Activated CD4-positive, alpha-beta memory T cell treated with anti-CD3 and anti-CD28 coated beads for 36 hours (primary cell): Measurements from ENCODE around the gene C11orf52. TPM values are rescaled to one million over a fixed set of nuclear protein-coding genes. Genes with fewer than 3 reads are reported as not detected.
"Not testable (repeated sequence)": the region's sequence is repeated elsewhere in the genome, so short reads cannot be mapped to it uniquely, and the experiment has no call there.

ENCODE experiments used
- CTCF ChIA-PET: fragments of 350-600 bp; sonication (Branson Sonifier 250); formaldehyde crosslinking; loops from one replicate; lab custom pipeline; 2021; ENCODE audit warnings: antibody characterized with exemption, inconsistent platforms; lab: Charles Lee
- POLR2A ChIA-PET: fragments of 350-600 bp; sonication (Branson Sonifier 250); formaldehyde crosslinking; loops from one replicate; lab custom pipeline; 2021; ENCODE audit warnings: antibody characterized with exemption; lab: Charles Lee
- DNase-seq: peaks from one replicate; pipeline ENCODE4 v3.0.0-alpha.2; 2020
- H3K27ac Mint-ChIP-seq: one replicate; pipeline ENCODE4 v1.8.0; 2021; ENCODE audit warnings: mixed read lengths
- H3K27me3 Mint-ChIP-seq: one replicate; pipeline ENCODE4 v1.8.0; 2021; ENCODE audit warnings: mixed read lengths
- H3K36me3 Mint-ChIP-seq: one replicate; pipeline ENCODE4 v1.8.0; 2021; ENCODE audit warnings: mixed read lengths
- H3K4me1 Mint-ChIP-seq: one replicate; pipeline ENCODE4 v1.8.0; 2021; ENCODE audit warnings: low read depth, mixed read lengths
- H3K4me3 Mint-ChIP-seq: one replicate; pipeline ENCODE4 v1.8.0; 2021; ENCODE audit warnings: mild to moderate bottlenecking, mixed read lengths
- H3K9me3 Mint-ChIP-seq: one replicate; pipeline ENCODE4 v1.8.0; 2021; ENCODE audit warnings: mixed read lengths
- intact Hi-C: fragments of 100-400 bp; cut with micrococcal nuclease; formaldehyde crosslinking; loops from one replicate; pipeline ENCODE4 v1.15.1; 2023
- total RNA-seq, 2 experiments: library from RNA; stranded (reverse); gene quantifications; one replicate each; pipeline ENCODE4 v1.2.3, GENCODE V29; 2021

The C11orf52 gene
- total RNA-seq, 2 experiments from 2014 or later = not detected

DNA sequence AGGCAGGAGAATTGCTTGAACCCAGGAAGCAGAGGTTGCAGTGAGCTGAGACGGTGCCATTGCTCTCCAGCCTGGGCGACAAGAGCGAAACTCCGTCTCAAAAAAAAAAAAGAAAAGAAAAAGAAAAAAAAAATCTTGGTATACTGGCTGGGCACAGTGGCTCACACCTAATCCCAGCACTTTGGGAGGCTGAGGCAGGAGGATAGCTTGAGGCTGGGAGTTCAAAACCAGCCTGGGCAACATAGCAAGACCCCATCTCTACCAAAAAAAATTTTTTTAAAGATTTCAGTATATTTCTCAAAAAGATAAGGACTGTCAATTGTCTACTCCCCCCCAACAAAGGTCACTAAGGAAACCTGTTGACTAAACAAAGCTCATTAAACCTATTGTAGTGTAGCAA lies 33.7 kb upstream of the C11orf52 start:
- POLR2A ChIA-PET = not testable (repeated sequence)

DNA sequence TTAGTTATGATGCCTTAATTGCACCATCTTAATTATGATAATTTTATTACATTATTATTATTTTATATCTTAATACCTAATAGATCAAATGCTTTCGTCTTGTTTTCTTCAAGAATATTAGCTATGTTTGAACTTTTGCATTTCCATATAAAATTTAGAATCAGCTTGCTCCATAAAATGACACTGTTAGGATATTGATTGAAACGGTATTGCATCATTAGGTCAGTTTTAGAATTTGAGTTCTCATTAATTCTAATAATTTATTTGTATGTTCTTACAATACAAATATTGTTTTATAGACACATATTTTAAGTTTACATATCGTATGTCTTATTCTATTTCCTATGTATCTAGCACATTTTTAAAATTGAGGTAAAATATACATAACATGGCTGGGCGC lies 32.7 kb upstream of the C11orf52 start:
- POLR2A ChIA-PET = no interaction called here
- no peak for DNase-seq
- Mint-ChIP-seq H3K9me3 (no peaks in the 10 kb centered on the region), H3K27ac (no peak overlapping the region), H3K27me3 (no peaks in the 10 kb centered on the region), H3K36me3 (peaks cover 11% of the 10 kb centered on the region), H3K4me1 (peaks cover 4% of the 10 kb centered on the region), H3K4me3 (no peak overlapping the region)
- intact Hi-C loops = no loop called here
- CTCF ChIA-PET = no interaction called here

More for the DNA sequence above, 33.7 kb upstream of the C11orf52 start:
- H3K36me3 Mint-ChIP-seq = peaks cover 11% of the 10 kb centered on the region
- H3K27ac Mint-ChIP-seq, H3K4me1 Mint-ChIP-seq, H3K4me3 Mint-ChIP-seq, DNase-seq, intact Hi-C loops, H3K9me3 Mint-ChIP-seq, H3K27me3 Mint-ChIP-seq: not testable (repeated sequence)
- CTCF ChIA-PET = interaction anchor here (0.8 kb wide), 1 partner anchor 97 kb away, joined by 3 read pairs; no protein-coding TSS in a partner anchor

DNA sequence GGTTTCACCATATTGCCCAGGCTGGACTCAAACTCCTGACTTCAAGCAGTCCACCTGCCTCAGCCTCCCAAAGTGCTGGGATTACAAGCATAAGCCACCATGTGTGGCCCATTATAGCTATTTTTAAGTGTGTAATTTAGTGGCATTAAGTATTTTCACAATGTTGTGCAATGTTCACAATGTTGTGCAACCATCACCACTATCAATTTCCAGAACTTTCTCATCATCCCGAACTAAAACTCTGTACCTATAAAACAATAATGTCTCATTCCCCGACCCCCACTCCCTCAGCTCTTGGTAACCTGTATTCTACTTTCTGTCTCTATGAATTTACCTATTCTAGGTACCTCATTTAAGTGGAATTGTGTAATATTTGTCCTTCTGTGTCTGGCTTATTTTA lies 31.9 kb upstream of the C11orf52 start:
- Mint-ChIP-seq H3K9me3 (no peaks in the 10 kb centered on the region), H3K4me3 (no peak overlapping the region)
- CTCF ChIA-PET = no interaction called here

DNA sequence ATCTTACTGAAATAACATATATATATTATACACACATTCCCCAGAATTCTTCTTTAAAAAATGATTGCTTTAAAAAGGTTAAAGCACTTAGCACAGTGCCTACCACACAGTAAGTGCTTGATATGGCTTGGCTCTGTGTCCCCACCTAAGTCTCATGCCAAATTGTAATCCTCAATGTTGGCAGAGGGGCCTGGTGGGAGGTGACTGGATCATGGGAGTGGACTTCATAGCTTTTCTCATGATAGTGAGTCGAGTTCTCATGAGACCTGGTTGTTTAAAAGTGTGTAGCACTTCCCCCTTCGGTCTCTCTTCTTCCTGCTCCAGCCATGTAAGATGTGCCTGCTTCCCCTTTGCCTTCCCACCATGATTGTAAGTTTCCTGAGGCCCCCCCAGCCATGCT lies 13.3 kb upstream of the C11orf52 start:
- ChIA-PET CTCF (no interaction called here), POLR2A (no interaction called here)
- Mint-ChIP-seq H3K4me1 (no peaks in the 10 kb centered on the region), H3K27me3 (peaks cover 11% of the 10 kb centered on the region), H3K4me3 (no peak overlapping the region), H3K36me3 (peaks cover 4% of the 10 kb centered on the region), H3K27ac (no peak overlapping the region), H3K9me3 (peaks cover 5% of the 10 kb centered on the region)
- no peak for DNase-seq
- intact Hi-C loops = no loop called here

More for the DNA sequence above, 31.9 kb upstream of the C11orf52 start:
- H3K36me3 Mint-ChIP-seq = peaks cover 11% of the 10 kb centered on the region
- H3K4me1 Mint-ChIP-seq = no peaks in the 10 kb centered on the region
- intact Hi-C loops = no loop called here
- H3K27me3 Mint-ChIP-seq = no peaks in the 10 kb centered on the region
- DNase-seq = no peak
- POLR2A ChIA-PET = interaction anchor here (0.9 kb wide), 1 partner anchor 15 kb away, joined by 3 read pairs; the partner anchor contains the start of gene ALG9
- no peak overlapping the region for H3K27ac Mint-ChIP-seq

DNA sequence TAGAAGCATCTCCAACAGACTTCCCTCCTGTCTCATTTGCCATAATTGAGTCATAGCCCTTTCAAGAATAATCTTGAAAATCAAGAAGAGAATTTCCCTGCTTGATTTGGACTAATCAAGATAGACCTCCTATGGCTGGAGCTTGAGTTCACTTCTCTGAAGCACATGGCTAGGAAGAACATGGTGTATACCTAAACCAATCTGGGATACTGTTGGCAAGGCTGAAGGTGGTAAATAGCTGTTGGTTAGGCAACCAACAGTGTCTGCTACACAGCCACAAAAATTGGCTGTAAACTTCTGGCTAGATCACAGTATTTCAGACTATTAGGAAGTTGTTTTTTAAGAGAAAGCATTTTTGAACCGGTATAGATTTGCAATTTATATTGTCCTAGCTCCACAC lies 12.0 kb upstream of the C11orf52 start:
- no peak overlapping the region for H3K27ac Mint-ChIP-seq
- H3K36me3 Mint-ChIP-seq = peaks cover 4% of the 10 kb centered on the region
- peaks cover 5% of the 10 kb centered on the region for H3K9me3 Mint-ChIP-seq
- POLR2A ChIA-PET = no interaction called here
- peaks cover 22% of the 10 kb centered on the region for H3K27me3 Mint-ChIP-seq
- DNase-seq = no peak
- H3K4me3 Mint-ChIP-seq = no peak overlapping the region
- H3K4me1 Mint-ChIP-seq = no peaks in the 10 kb centered on the region
- intact Hi-C loops = no loop called here
- CTCF ChIA-PET = no interaction called here

DNA sequence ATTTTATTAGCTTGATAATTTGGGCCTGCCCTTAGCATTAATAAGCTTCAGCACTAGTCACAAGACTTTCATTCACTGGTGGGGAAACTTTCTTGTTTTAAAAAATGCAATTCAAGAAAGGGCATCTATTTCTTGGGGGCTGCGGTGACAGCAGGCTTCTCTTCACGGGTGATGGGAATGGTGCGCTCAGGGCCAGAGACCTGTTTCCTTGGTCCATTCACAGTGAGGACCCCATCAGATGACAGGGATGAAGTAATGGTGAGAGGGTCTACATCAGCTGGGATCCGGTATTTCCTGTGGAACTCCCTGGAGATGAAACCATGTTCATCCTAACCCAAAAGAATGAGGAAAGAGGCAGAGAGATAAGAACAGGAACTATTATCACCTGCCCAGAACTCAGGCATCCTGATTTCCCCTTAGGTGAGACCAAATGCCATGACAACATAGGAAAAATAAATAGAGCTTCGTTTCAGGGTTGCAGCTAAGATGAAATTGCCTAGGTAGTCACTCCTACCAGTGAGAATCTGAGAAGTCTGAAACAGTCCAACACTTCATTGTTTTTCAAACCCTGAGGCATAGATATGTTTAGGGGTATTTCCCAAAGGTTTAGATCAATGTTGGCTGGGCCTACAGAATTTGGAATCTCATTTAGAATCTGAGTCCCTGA lies 9.9 kb upstream of the C11orf52 start:
- ChIA-PET POLR2A (no interaction called here), CTCF (interaction anchor here (0.6 kb wide), 1 partner anchor 61 kb away, joined by 4 read pairs; no protein-coding TSS in a partner anchor)
- Mint-ChIP-seq H3K27ac (no peak overlapping the region), H3K4me1 (no peaks in the 10 kb centered on the region), H3K4me3 (no peak overlapping the region), H3K9me3 (peaks cover 5% of the 10 kb centered on the region), H3K27me3 (peaks cover 27% of the 10 kb centered on the region), H3K36me3 (peaks cover 4% of the 10 kb centered on the region)
- intact Hi-C loops = no loop called here
- DNase-seq = no peak

DNA sequence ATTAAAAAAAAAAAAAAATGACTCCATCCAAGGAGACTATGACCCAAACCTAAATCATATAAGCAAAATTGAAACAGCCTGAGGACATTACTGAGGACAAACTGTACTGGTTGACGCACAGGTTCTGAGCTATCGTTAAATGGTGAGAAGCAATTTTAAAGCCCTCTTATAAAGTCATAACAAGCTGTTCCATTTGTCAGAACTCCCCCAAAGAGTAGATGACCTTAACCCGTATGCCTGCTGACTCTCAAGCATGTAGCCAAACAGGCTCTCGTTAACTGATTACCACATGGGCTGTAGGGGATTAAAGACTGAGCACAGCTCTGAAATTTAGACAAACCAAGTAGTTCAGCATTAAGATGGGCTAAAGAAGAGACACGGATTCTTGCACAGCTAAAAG lies 9.3 kb upstream of the C11orf52 start:
- Mint-ChIP-seq H3K4me1 (no peaks in the 10 kb centered on the region), H3K4me3 (no peak overlapping the region), H3K36me3 (peaks cover 4% of the 10 kb centered on the region), H3K27me3 (peaks cover 32% of the 10 kb centered on the region), H3K27ac (no peak overlapping the region), H3K9me3 (peaks cover 5% of the 10 kb centered on the region)
- CTCF ChIA-PET = interaction anchor here (0.6 kb wide), 2 partner anchors 61 to 259 kb away, joined by 4 read pairs; no protein-coding TSS in a partner anchor
- intact Hi-C loops = no loop called here
- DNase-seq = no peak
- POLR2A ChIA-PET = no interaction called here

DNA sequence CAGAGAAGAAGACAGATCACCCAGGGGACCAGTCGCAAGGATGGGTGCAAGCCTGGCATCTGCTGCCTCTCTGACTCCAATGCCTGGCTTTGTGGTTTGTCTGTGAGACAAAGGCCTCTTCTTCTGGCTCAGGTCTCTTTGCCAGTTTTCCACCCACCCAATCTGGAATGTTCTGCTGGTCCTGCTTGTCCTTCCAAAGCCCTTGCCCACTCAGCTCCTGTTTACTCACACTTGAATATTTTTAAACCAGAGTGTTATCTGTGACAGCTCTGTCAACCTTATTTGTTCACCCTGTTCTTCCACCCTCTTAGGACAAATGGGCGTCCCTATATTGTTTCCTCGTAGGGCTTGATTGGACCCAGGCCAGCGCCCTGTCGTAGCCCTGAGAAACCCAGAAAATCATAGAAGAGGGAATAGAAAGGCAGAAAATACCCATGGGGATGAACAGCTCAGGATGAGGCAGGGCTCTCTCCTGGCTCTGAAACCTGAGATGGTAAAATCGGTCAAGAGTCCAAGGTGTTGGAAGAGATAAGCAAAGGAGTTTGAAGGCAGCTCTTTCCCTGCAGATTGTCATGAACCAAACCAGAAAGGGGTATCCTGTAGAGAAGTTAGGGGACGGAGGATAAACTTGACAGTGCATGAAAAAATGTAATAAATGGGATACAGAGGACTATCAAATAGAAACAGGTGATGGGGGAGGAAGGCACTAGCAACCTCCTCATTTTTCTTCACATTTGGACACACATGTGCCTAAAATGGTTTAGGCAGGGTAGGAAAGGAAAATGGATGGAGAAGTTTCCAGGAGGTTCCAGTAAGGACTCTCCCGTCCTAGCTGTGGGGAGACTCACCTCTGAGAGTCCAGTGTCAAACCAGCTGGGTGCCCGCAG lies 7.8 kb upstream of the C11orf52 start:
- ChIA-PET CTCF (no interaction called here), POLR2A (no interaction called here)
- DNase-seq = no peak
- Mint-ChIP-seq H3K4me3 (no peak overlapping the region), H3K9me3 (no peaks in the 10 kb centered on the region), H3K27me3 (peaks cover 33% of the 10 kb centered on the region), H3K36me3 (no peaks in the 10 kb centered on the region), H3K27ac (no peak overlapping the region), H3K4me1 (no peaks in the 10 kb centered on the region)
- intact Hi-C loops = no loop called here

DNA sequence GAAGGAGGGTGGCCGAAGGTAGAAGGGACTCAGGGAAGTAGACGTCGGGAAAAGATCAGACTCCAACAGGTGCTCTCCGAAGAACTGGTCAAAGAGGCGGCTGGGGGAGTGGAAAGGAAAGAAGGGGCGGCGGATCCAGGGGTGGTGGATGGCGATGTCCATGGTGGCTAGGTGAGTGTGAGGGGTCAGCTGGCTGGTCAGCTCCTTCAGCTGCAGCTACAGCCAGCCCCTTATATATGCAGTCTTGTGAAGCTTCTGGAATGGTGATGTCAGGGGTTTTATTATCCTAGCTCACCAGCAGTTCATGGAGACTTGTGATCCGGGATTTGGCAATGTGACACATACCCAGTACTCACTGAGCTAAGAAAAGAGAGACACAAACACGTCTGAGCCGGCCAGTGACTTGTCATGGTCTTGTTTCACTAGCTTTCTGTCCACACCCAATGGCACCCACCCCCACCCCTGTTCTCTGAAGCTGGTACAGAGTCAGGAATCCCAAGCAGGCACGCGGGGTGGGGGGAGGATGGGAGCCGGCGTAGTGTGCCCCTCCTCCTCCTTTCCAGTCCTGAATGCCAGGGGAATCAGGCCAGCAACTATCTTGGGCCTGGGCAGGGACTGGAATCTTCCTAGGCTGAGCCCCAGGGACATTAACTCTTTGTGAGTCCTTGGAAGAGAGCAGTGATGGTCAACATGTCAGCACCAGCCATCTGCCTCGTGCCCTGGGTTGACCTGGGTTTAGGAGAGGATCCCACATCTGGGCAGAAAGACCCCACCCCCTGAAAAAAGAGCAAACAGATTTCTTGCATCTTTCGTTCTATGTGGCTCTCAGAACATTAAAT lies 6.9 kb upstream of the C11orf52 start, which contains the start of gene CRYAB:
Gene CRYAB, minus strand, starts transcription at position 208 of the 839 bp plus-strand sequence. Its CDS starts 46 bp downstream, at position 162.
- no peak for DNase-seq
- Mint-ChIP-seq H3K4me1 (no peaks in the 10 kb centered on the region), H3K4me3 (no peak within 1 kb of the TSS), H3K9me3 (no peaks in the 10 kb centered on the region), H3K27me3 (peaks cover 38% of the 10 kb centered on the region), H3K36me3 (no peaks in the 10 kb centered on the region), H3K27ac (no peak within 1 kb of the TSS)
- ChIA-PET POLR2A (no interaction called here), CTCF (no interaction called here)
- intact Hi-C loops = no loop called here

DNA sequence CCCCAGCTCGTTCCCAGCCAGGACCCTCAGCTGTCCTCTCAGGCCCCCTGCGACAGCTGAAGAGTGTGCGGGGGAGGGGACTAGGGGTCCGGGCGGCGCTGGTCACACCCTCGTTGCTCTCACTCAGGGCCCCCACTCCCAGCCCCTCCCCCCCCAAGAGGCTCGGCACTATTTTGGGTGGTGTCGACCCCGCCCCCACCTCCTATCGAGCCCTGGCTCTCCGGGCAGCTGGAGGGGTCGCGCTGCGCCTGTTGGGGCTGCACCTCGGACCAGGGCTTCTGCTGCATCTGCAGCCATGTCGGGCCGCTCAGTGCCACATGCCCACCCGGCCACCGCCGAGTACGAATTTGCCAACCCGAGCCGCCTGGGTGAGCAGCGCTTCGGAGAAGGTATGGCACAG lies 6.2 kb upstream of the C11orf52 start, which contains the start of gene HSPB2:
Gene HSPB2, plus strand, starts transcription at position 200 of the 400 bp plus-strand sequence. Its CDS starts 96 bp downstream, at position 296.
- intact Hi-C loops = no loop called here
- ChIA-PET CTCF (no interaction called here), POLR2A (no interaction called here)
- Mint-ChIP-seq H3K4me3 (no peak within 1 kb of the TSS), H3K36me3 (no peaks in the 10 kb centered on the region), H3K4me1 (no peaks in the 10 kb centered on the region), H3K9me3 (no peaks in the 10 kb centered on the region), H3K27me3 (peaks cover 42% of the 10 kb centered on the region), H3K27ac (no peak within 1 kb of the TSS)
- DNase-seq = no peak

DNA sequence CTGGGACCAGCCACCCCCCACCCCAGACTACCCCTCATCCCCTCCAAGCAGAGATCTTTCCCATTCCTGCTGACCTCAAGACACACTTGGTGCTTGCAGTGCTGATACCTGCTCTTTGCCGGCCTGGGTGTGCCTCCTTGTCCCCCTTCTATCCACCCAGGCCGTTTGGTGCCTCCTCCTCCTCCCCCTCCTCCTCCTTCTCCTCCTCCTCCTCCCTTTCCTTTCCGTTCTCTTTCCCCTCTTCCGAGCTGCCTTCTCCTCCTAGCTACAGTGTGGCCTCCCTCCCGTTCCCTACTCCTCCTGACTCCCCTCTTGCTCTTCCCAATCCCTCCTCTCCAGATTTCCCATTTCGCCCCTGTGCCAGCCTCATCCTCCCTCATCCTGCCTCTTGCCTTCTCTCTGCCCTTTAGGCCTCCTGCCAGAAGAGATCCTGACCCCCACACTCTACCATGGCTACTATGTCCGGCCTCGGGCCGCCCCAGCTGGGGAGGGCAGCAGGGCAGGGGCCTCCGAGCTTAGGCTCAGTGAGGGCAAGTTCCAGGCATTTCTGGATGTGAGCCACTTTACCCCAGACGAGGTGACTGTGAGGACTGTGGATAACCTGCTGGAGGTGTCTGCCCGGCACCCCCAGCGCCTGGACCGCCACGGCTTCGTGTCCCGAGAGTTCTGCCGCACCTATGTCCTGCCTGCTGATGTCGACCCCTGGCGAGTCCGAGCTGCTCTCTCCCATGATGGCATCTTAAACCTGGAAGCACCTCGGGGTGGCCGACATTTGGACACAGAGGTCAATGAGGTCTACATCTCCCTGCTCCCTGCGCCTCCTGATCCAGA lies 5.5 kb upstream of the C11orf52 start:
- Mint-ChIP-seq H3K36me3 (no peaks in the 10 kb centered on the region), H3K27me3 (peaks cover 42% of the 10 kb centered on the region), H3K27ac (no peak overlapping the region), H3K4me1 (no peaks in the 10 kb centered on the region), H3K9me3 (no peaks in the 10 kb centered on the region), H3K4me3 (no peak overlapping the region)
- CTCF ChIA-PET = interaction anchor here (2.4 kb wide), 1 partner anchor 69 kb away, joined by 6 read pairs; no protein-coding TSS in a partner anchor
- POLR2A ChIA-PET = interaction anchor here (0.9 kb wide), 1 partner anchor 41 kb away, joined by 3 read pairs; no protein-coding TSS in a partner anchor
- DNase-seq = no peak
- intact Hi-C loops = no loop called here
